ENCODE data around the gene CCDC88B.

- TF ChIP-seq CTCF (IDR thresholded peaks at IDR 0.05) (no peak), POLR2A (IDR thresholded peaks at IDR 0.05) (no peak), POLR2AphosphoS5 (IDR thresholded peaks at IDR 0.05) (no peak), EP300 (IDR thresholded peaks at IDR 0.05) (no peak)
Observed at GRCh38 chr11:64344787-64345186, 4.8 kb downstream of the CCDC88B start.

Measured in suprapubic skin (tissue), 4 donors.